PC-9 (cell line): Measurements from ENCODE around the gene RBM28.

Source experiments
- CTCF ChIP-seq: fragments of 200-600 bp; sonication (generic); conservative IDR thresholded peaks from 2 replicates; pipeline ENCODE4 v1.6.1; 2017; ENCODE audit warnings: mixed run types, antibody characterized with exemption, mild to moderate bottlenecking, moderate library complexity
- EZH2 ChIP-seq: fragments of 200-600 bp; sonication (generic); IDR thresholded peaks from 2 replicates; pipeline ENCODE4 v1.8.0; 2017; ENCODE audit warnings: antibody characterized with exemption, low read depth

GRCh38 chr7:128266883-128267594, 76.7 kb downstream of the RBM28 start:
- TF ChIP-seq CTCF (no peak), EZH2 (no peak)
